Measurements from ENCODE around the gene MSH2.

MSH2 gene

DNA sequence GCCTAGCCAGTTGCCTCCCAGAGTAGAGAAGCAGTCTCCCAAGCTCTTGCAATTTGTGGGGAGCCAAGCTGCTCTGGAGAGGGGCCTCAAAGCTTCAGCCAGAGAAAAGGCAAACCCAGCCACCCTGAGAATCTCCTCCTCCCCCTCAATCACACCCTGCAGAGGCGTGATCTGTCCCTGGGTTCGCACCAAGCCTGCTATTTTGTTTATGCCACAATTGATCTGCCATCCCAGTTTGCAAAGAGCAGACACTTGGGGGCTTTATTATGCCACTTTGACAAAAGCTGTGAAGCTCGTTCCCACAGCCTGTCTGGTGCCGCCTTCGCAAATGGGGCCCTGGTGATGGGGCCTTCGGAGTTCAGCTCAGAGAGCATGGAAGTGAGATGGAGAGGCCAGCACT, 125.5 kb downstream of the MSH2 start:
- no peak for ATAC-seq
- TF ChIP-seq ZFP3 (CRISPR knock-in tag; IDR thresholded peaks at IDR 0.05) (no peak), BACH2 (CRISPR knock-in tag; IDR thresholded peaks at IDR 0.05; ENCODE audit: borderline replicate concordance) (no peak), ZNF565 (CRISPR knock-in tag; conservative IDR thresholded peaks at IDR 0.05; ENCODE audit: low read depth) (no peak), TSHZ2 (CRISPR knock-in tag; IDR thresholded peaks at IDR 0.05) (no peak), TCF4 (CRISPR knock-in tag; IDR thresholded peaks at IDR 0.05; ENCODE audit: borderline replicate concordance) (no peak), PATZ1 (CRISPR knock-in tag; IDR thresholded peaks at IDR 0.05; ENCODE audit: borderline replicate concordance) (no peak), ESRRG (CRISPR knock-in tag; IDR thresholded peaks at IDR 0.05) (no peak)
- TF ChIP-seq, protein P1, sequence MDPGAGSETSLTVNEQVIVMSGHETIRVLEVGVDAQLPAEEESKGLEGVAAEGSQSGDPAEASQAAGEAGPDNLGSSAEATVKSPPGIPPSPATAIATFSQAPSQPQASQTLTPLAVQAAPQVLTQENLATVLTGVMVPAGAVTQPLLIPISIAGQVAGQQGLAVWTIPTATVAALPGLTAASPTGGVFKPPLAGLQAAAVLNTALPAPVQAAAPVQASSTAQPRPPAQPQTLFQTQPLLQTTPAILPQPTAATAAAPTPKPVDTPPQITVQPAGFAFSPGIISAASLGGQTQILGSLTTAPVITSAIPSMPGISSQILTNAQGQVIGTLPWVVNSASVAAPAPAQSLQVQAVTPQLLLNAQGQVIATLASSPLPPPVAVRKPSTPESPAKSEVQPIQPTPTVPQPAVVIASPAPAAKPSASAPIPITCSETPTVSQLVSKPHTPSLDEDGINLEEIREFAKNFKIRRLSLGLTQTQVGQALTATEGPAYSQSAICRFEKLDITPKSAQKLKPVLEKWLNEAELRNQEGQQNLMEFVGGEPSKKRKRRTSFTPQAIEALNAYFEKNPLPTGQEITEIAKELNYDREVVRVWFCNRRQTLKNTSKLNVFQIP (CRISPR knock-in tag; IDR thresholded peaks at IDR 0.05; ENCODE audit: borderline replicate concordance, low read depth): no peak

GRCh38 chr2:47528874-47529273, 125.9 kb downstream of the MSH2 start:
- TF ChIP-seq ZFP30 (CRISPR knock-in tag; IDR thresholded peaks at IDR 0.05): no peak

DNA sequence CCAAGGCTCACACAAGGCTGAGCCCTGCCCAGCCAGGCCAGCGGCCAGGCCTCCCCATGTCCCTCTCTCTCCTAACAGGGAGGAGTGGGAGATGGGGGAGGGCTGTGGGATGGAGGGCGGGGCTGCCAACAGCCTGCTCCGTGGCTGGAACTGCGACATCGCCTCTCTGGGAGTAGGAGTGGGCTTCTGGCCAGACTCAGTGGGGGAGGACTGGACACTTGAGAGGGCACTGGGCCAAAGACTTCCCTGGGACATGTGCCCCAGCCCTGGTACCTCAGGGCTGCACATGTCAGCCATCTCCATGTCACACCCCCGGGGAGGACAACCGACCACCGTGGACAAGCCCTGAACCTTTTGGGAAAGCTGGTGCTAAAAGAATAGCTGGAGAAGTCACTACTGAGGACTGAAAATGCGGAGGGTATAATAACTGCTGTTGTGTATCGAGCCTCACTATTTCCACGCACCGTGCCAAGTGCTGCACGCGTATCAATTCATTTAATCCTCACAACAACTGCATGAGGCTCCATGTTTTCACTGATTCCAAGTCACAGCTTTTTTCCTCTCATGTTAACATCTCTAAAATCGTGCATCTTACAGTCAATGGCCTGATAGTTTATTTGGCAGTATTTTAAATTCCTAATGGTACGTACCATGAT, 127.3 kb downstream of the MSH2 start:
- no peak for ATAC-seq

More at GRCh38 chr2:47528874-47529273, 125.9 kb downstream of the MSH2 start:
- ATAC-seq: peak; percentile 37

GRCh38 chr2:47531378-47532042, 128.6 kb downstream of the MSH2 start:
- ATAC-seq: no peak
- TF ChIP-seq ARNTL (CRISPR knock-in tag; IDR thresholded peaks at IDR 0.05; ENCODE audit: borderline replicate concordance, low read depth) (no peak), ZNF565 (CRISPR knock-in tag; conservative IDR thresholded peaks at IDR 0.05; ENCODE audit: low read depth) (no peak), BACH2 (CRISPR knock-in tag; IDR thresholded peaks at IDR 0.05; ENCODE audit: borderline replicate concordance) (no peak), ISL1 (CRISPR knock-in tag; IDR thresholded peaks at IDR 0.05) (no peak), ZNF8 (CRISPR knock-in tag; IDR thresholded peaks at IDR 0.05) (no peak), ZC3H10 (CRISPR knock-in tag; IDR thresholded peaks at IDR 0.05) (no peak), PATZ1 (CRISPR knock-in tag; IDR thresholded peaks at IDR 0.05; ENCODE audit: borderline replicate concordance) (no peak), SNAI2 (CRISPR knock-in tag; IDR thresholded peaks at IDR 0.05) (no peak)
- TF ChIP-seq, protein P2, sequence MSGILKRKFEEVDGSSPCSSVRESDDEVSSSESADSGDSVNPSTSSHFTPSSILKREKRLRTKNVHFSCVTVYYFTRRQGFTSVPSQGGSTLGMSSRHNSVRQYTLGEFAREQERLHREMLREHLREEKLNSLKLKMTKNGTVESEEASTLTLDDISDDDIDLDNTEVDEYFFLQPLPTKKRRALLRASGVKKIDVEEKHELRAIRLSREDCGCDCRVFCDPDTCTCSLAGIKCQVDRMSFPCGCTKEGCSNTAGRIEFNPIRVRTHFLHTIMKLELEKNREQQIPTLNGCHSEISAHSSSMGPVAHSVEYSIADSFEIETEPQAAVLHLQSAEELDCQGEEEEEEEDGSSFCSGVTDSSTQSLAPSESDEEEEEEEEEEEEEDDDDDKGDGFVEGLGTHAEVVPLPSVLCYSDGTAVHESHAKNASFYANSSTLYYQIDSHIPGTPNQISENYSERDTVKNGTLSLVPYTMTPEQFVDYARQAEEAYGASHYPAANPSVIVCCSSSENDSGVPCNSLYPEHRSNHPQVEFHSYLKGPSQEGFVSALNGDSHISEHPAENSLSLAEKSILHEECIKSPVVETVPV (CRISPR knock-in tag; IDR thresholded peaks at IDR 0.05): no peak

More for the DNA sequence above, 127.3 kb downstream of the MSH2 start:
- no peak for TF ChIP-seq PATZ1 (CRISPR knock-in tag; IDR thresholded peaks at IDR 0.05; ENCODE audit: borderline replicate concordance)
- TF ChIP-seq, protein P1 (CRISPR knock-in tag; IDR thresholded peaks at IDR 0.05; ENCODE audit: borderline replicate concordance, low read depth): no peak
- no peak for TF ChIP-seq ZNF8 (CRISPR knock-in tag; IDR thresholded peaks at IDR 0.05)
- no peak for TF ChIP-seq ZFP30 (CRISPR knock-in tag; IDR thresholded peaks at IDR 0.05)
- no peak for TF ChIP-seq GLIS3 (CRISPR knock-in tag; IDR thresholded peaks at IDR 0.05)
- no peak for TF ChIP-seq RARB (CRISPR knock-in tag; IDR thresholded peaks at IDR 0.05)

Measured in SK-N-SH treated with all-trans-retinoic acid at 6 μM for 48 hours (cell line).